GM12873 (cell line): ENCODE data around the gene ITPRID2.

Experiments
- CTCF ChIP-seq: IDR thresholded peaks from 2 replicates; pipeline ENCODE4 v1.5.1; 2012; ENCODE audit warnings: low read depth, mild to moderate bottlenecking, moderate library complexity, low read length, control low read depth; ENCODE audit not compliant: insufficient read depth; ENCODE audit errors: missing control alignments

The ITPRID2 gene

GRCh38 chr2:181859803-181860202 is 31.7 kb upstream of the ITPRID2 start:
- no peak for TF ChIP-seq CTCF

GRCh38 chr2:181861379-181861778 is 30.2 kb upstream of the ITPRID2 start:
- no peak for TF ChIP-seq CTCF

GRCh38 chr2:181862583-181863281 is 28.8 kb upstream of the ITPRID2 start:
- TF ChIP-seq CTCF = no peak

GRCh38 chr2:181872178-181872577 is 19.4 kb upstream of the ITPRID2 start:
- no peak for TF ChIP-seq CTCF

GRCh38 chr2:181876614-181877063 is 14.9 kb upstream of the ITPRID2 start:
- TF ChIP-seq CTCF = no peak

- no peak for TF ChIP-seq CTCF
These were observed 14.3 kb upstream of the ITPRID2 start for GRCh38 chr2:181877181-181877664.

GRCh38 chr2:181878448-181878847 is 13.1 kb upstream of the ITPRID2 start:
- no peak for TF ChIP-seq CTCF
